ENCODE measurements around the gene LDLRAD4. TPM values are rescaled to one million over a fixed set of nuclear protein-coding genes. Genes with fewer than 3 reads are reported as not detected.

The LDLRAD4 gene
- total RNA-seq, 1 experiment from 2014 or later = 3.6 TPM

DNA sequence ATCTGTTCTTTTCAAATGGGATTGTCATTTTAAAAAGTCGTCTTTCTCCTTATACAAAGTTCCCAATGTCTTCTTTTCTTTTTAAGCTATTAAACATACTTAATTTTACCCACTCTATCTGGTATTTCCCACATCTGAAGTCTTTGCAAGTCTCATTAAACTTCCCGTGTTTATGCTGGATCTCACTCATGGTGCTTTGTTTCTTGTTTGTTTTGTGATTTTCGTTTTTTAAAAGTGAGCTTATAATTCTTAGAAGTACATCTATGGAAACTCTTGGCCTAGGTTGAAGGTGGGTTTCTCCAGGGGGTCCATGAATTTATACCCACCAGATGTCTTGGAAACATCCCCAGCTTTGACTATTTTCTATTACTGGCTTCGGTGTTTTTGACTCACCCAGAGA, 299.8 kb downstream of the LDLRAD4 start:
- Histone ChIP-seq H3K27me3 (replicated peaks; ENCODE audit: insufficient read depth, low read depth, low read length, poor library complexity) (no peaks in the 10 kb centered on the region), H3K27ac (ENCODE audit: low read depth, low read length, poor library complexity, severe bottlenecking) (no peak overlapping the region), H3K4me1 (ENCODE audit: insufficient read depth, low read length, poor library complexity, severe bottlenecking) (no peaks in the 10 kb centered on the region), H3K9me3 (ENCODE audit: low read depth, low read length, poor library complexity, severe bottlenecking) (no peaks in the 10 kb centered on the region), H3K4me3 (ENCODE audit: low read depth, low read length, poor library complexity, severe bottlenecking) (no peak overlapping the region), H3K36me3 (ENCODE audit: insufficient read depth, low read length, poor library complexity, severe bottlenecking) (no peaks in the 10 kb centered on the region)
- ChIA-PET POLR2A (ENCODE audit: low non-redundant PET) (no interaction called here), CTCF (no interaction called here)
- TF ChIP-seq EZH2 (IDR thresholded peaks at IDR 0.05; ENCODE audit: borderline replicate concordance, low read depth, low read length, poor library complexity, severe bottlenecking) = no peak
- no TSS peak for BruUV-seq (replicated peaks)
- intact Hi-C loops (cut with micrococcal nuclease; ENCODE audit: unreplicated experiment) = loop anchor here (10.0 kb wide), 1 partner anchor 54 kb away; no protein-coding TSS in a partner anchor
- DNase-seq (ENCODE audit: low spot score) = no peak

DNA sequence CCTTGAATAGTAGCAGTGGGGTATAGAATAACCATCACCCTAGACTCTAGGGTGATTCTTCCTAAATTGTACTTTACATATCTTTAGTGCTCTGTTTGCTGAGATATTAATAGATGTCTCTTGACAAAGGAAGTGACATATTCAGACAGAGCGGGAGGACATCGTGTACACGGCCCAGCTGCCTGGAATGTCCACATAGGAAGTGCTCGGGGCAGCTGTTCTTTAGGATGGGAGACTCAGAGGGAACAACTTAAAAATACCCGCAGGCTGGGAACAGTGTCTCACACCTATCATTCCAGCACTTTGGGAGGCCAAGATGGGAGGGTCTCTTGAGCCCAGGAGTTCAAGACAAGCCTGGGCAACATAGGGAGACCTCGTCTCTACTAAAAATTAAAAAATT, 301.7 kb downstream of the LDLRAD4 start:
- CTCF ChIA-PET = no interaction called here
- no peak for TF ChIP-seq EZH2 (IDR thresholded peaks at IDR 0.05; ENCODE audit: borderline replicate concordance, low read depth, low read length, poor library complexity, severe bottlenecking)
- TF ChIP-seq, protein P1, sequence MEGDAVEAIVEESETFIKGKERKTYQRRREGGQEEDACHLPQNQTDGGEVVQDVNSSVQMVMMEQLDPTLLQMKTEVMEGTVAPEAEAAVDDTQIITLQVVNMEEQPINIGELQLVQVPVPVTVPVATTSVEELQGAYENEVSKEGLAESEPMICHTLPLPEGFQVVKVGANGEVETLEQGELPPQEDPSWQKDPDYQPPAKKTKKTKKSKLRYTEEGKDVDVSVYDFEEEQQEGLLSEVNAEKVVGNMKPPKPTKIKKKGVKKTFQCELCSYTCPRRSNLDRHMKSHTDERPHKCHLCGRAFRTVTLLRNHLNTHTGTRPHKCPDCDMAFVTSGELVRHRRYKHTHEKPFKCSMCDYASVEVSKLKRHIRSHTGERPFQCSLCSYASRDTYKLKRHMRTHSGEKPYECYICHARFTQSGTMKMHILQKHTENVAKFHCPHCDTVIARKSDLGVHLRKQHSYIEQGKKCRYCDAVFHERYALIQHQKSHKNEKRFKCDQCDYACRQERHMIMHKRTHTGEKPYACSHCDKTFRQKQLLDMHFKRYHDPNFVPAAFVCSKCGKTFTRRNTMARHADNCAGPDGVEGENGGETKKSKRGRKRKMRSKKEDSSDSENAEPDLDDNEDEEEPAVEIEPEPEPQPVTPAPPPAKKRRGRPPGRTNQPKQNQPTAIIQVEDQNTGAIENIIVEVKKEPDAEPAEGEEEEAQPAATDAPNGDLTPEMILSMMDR (conservative IDR thresholded peaks at IDR 0.05; ENCODE audit: low read depth, low read length) = no peak
- Histone ChIP-seq H3K4me3 (ENCODE audit: low read depth, low read length, poor library complexity, severe bottlenecking) (no peak overlapping the region), H3K36me3 (ENCODE audit: insufficient read depth, low read length, poor library complexity, severe bottlenecking) (no peaks in the 10 kb centered on the region), H3K27me3 (replicated peaks; ENCODE audit: insufficient read depth, low read depth, low read length, poor library complexity) (no peaks in the 10 kb centered on the region), H3K4me1 (ENCODE audit: insufficient read depth, low read length, poor library complexity, severe bottlenecking) (no peaks in the 10 kb centered on the region), H3K9me3 (ENCODE audit: low read depth, low read length, poor library complexity, severe bottlenecking) (no peaks in the 10 kb centered on the region), H3K27ac (ENCODE audit: low read depth, low read length, poor library complexity, severe bottlenecking) (no peak overlapping the region)
- intact Hi-C loops (cut with micrococcal nuclease; ENCODE audit: unreplicated experiment) = no loop called here
- no TSS peak for BruUV-seq (replicated peaks)
- POLR2A ChIA-PET (ENCODE audit: low non-redundant PET) = no interaction called here
- DNase-seq (ENCODE audit: low spot score) = no peak

DNA sequence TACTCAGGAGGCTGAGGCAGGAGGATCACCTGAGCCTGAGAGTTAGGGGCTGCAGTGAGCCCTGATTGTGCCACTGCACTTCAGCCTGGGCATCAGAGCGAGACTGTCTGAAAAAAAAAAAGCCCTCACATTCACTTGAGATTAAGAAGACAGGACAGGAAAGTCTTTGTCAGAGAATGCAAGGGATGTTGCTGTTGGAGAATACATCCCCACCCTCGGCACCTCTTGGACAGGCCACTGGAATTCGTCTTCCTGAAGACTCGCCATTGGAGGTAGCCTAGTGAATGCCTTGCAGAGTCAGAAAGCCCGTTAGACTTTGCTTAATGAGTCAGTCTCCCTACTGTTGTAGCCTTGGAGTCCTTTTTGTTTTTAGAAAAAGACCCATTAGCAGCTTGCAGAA, 302.2 kb downstream of the LDLRAD4 start:
- Histone ChIP-seq H3K27ac (ENCODE audit: low read depth, low read length, poor library complexity, severe bottlenecking) (no peak overlapping the region), H3K36me3 (ENCODE audit: insufficient read depth, low read length, poor library complexity, severe bottlenecking) (no peaks in the 10 kb centered on the region), H3K4me1 (ENCODE audit: insufficient read depth, low read length, poor library complexity, severe bottlenecking) (no peaks in the 10 kb centered on the region), H3K9me3 (ENCODE audit: low read depth, low read length, poor library complexity, severe bottlenecking) (no peaks in the 10 kb centered on the region), H3K4me3 (ENCODE audit: low read depth, low read length, poor library complexity, severe bottlenecking) (no peak overlapping the region), H3K27me3 (replicated peaks; ENCODE audit: insufficient read depth, low read depth, low read length, poor library complexity) (no peaks in the 10 kb centered on the region)
- ChIA-PET POLR2A (ENCODE audit: low non-redundant PET) (no interaction called here), CTCF (no interaction called here)
- TF ChIP-seq, protein P1 (conservative IDR thresholded peaks at IDR 0.05; ENCODE audit: low read depth, low read length) = no peak
- TF ChIP-seq EZH2 (IDR thresholded peaks at IDR 0.05; ENCODE audit: borderline replicate concordance, low read depth, low read length, poor library complexity, severe bottlenecking) = no peak
- intact Hi-C loops (cut with micrococcal nuclease; ENCODE audit: unreplicated experiment) = no loop called here
- DNase-seq (ENCODE audit: low spot score) = no peak
- no TSS peak for BruUV-seq (replicated peaks)

DNA sequence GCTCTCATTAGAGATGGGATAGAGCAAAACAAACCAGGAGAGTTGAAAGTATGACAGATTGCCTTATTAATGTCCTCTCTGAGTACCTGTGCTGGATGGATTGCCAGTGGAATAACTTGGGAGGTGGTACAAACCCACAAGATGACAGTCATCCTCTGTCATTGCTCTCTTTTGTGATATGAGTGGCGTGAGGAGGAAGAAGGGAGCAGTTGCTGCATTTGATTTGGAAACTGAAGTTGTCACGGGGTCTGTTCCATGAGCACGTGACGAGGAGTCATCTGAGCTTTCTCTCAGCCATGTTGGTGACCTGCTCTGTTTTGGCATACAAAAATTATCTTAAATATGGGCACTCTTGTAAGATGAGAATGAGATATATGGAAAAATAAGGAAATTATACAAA, 302.9 kb downstream of the LDLRAD4 start:
- ChIA-PET CTCF (no interaction called here), POLR2A (ENCODE audit: low non-redundant PET) (no interaction called here)
- TF ChIP-seq, protein P1 (conservative IDR thresholded peaks at IDR 0.05; ENCODE audit: low read depth, low read length) = no peak
- H3K36me3 ChIP-seq (ENCODE audit: insufficient read depth, low read length, poor library complexity, severe bottlenecking) = no peaks in the 10 kb centered on the region
- H3K27me3 ChIP-seq (replicated peaks; ENCODE audit: insufficient read depth, low read depth, low read length, poor library complexity) = no peaks in the 10 kb centered on the region
- no TSS peak for BruUV-seq (replicated peaks)
- H3K4me1 ChIP-seq (ENCODE audit: insufficient read depth, low read length, poor library complexity, severe bottlenecking) = no peaks in the 10 kb centered on the region
- no peaks in the 10 kb centered on the region for H3K9me3 ChIP-seq (ENCODE audit: low read depth, low read length, poor library complexity, severe bottlenecking)
- intact Hi-C loops (cut with micrococcal nuclease; ENCODE audit: unreplicated experiment) = no loop called here
- no peak overlapping the region for H3K4me3 ChIP-seq (ENCODE audit: low read depth, low read length, poor library complexity, severe bottlenecking)
- no peak for DNase-seq (ENCODE audit: low spot score)
- no peak overlapping the region for H3K27ac ChIP-seq (ENCODE audit: low read depth, low read length, poor library complexity, severe bottlenecking)

All from A673 (cell line).